ENCODE data around the gene RBM47.
"Not testable (repeated sequence)": the region's sequence is repeated elsewhere in the genome, so short reads cannot be mapped to it uniquely, and the experiment has no call there.

Gene RBM47

GRCh38 chr4:40453912-40454311 is 175.8 kb downstream of the RBM47 start:
- DNase-seq (ENCODE audit: low read depth) = no peak
- H3K4me3 ChIP-seq (ENCODE audit: control insufficient read depth, low read depth, low read length) = no peak overlapping the region
- TF ChIP-seq, protein P1, sequence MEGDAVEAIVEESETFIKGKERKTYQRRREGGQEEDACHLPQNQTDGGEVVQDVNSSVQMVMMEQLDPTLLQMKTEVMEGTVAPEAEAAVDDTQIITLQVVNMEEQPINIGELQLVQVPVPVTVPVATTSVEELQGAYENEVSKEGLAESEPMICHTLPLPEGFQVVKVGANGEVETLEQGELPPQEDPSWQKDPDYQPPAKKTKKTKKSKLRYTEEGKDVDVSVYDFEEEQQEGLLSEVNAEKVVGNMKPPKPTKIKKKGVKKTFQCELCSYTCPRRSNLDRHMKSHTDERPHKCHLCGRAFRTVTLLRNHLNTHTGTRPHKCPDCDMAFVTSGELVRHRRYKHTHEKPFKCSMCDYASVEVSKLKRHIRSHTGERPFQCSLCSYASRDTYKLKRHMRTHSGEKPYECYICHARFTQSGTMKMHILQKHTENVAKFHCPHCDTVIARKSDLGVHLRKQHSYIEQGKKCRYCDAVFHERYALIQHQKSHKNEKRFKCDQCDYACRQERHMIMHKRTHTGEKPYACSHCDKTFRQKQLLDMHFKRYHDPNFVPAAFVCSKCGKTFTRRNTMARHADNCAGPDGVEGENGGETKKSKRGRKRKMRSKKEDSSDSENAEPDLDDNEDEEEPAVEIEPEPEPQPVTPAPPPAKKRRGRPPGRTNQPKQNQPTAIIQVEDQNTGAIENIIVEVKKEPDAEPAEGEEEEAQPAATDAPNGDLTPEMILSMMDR (conservative IDR thresholded peaks at IDR 0.05; ENCODE audit: control insufficient read depth, insufficient read depth, low read depth, low read length) = no peak

GRCh38 chr4:40448875-40449274 is 180.8 kb downstream of the RBM47 start:
- TF ChIP-seq, protein P1 (conservative IDR thresholded peaks at IDR 0.05; ENCODE audit: control insufficient read depth, insufficient read depth, low read depth, low read length) = no peak
- H3K4me3 ChIP-seq (ENCODE audit: control insufficient read depth, low read depth, low read length) = no peak overlapping the region
- no peak for DNase-seq (ENCODE audit: low read depth)

GRCh38 chr4:40446839-40447238 is 182.8 kb downstream of the RBM47 start:
- TF ChIP-seq, protein P1 (conservative IDR thresholded peaks at IDR 0.05; ENCODE audit: control insufficient read depth, insufficient read depth, low read depth, low read length) = no peak
- DNase-seq (ENCODE audit: low read depth) = no peak
- no peak overlapping the region for H3K4me3 ChIP-seq (ENCODE audit: control insufficient read depth, low read depth, low read length)

GRCh38 chr4:40446261-40446750 is 183.4 kb downstream of the RBM47 start:
- H3K4me3 ChIP-seq (ENCODE audit: control insufficient read depth, low read depth, low read length) = not testable (repeated sequence)
- peak; percentile 3 for DNase-seq (ENCODE audit: low read depth)

DNA sequence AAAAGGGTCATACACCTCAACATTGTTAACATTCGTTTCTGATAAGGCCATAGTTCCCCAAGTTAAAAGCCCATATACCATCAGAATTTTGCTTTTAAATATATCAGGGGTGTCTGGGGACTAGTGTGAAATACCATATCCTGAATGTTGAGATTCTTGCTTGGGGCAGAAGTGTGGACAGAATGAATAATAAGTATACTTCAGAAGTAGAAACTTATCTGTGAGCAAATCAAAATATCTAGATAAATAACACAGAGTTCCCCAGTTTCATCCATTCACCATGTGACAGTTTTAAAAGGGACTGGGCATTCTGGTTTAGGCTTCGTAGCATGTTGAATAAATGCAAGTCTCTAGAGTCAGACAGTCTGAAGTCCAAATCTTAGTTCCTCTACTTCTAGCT is 184.0 kb downstream of the RBM47 start:
- no peak for DNase-seq (ENCODE audit: low read depth)
- no peak overlapping the region for H3K4me3 ChIP-seq (ENCODE audit: control insufficient read depth, low read depth, low read length)
- TF ChIP-seq, protein P1 (conservative IDR thresholded peaks at IDR 0.05; ENCODE audit: control insufficient read depth, insufficient read depth, low read depth, low read length) = no peak

- no peak overlapping the region for H3K4me3 ChIP-seq (ENCODE audit: control insufficient read depth, low read depth, low read length)
- TF ChIP-seq, protein P1 (conservative IDR thresholded peaks at IDR 0.05; ENCODE audit: control insufficient read depth, insufficient read depth, low read depth, low read length) = no peak
- no peak for DNase-seq (ENCODE audit: low read depth)
Measured at GRCh38 chr4:40441430-40441829, 188.2 kb downstream of the RBM47 start.

DNA sequence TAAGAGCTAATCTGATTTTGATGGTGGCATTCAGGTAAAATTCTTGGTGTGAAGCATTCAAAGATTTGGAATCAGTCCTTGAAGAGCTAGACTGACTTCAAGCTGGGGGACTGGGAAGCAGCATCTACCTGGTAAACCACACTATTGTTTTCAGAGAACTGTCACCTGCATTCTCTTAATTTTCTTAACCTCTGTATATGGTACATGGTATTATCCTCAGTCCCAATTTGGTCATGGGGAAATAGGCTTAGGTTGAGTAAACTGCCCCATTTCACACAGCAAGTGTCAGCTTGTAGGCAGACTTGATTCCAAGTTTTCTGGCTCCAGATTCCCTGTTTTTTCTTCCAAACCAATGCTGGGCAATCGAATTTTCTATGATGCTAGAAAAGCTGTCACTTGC is 190.1 kb downstream of the RBM47 start:
- DNase-seq (ENCODE audit: low read depth) = no peak
- TF ChIP-seq, protein P1 (conservative IDR thresholded peaks at IDR 0.05; ENCODE audit: control insufficient read depth, insufficient read depth, low read depth, low read length) = no peak
- no peak overlapping the region for H3K4me3 ChIP-seq (ENCODE audit: control insufficient read depth, low read depth, low read length)

Measured in fibroblast of mammary gland (primary cell).